Large intestine (tissue), 3 donors: ENCODE data around the gene C1QL4. TPM values are rescaled to one million over a fixed set of nuclear protein-coding genes. Genes with fewer than 3 reads are reported as not detected.

Experiments
- DNase-seq, 2 donors: peaks; one replicate each; pipeline versions ENCODE4 v3.0.0 to v3.0.0-alpha.2; 2013
- H3K27ac ChIP-seq: one replicate; pipeline ENCODE4 v1.5.1; 2013; ENCODE audit warnings: low read length
- H3K27me3 ChIP-seq: 2 replicates; pipeline ENCODE4 v1.6.1; 2013; ENCODE audit warnings: low read length; ENCODE audit not compliant: control insufficient read depth, insufficient read depth
- H3K36me3 ChIP-seq: 2 replicates; pipeline ENCODE4 v1.6.1; 2013; ENCODE audit warnings: low read length; ENCODE audit not compliant: control insufficient read depth, insufficient read depth
- H3K4me1 ChIP-seq: one replicate; pipeline ENCODE4 v1.6.1; 2013; ENCODE audit warnings: low read length; ENCODE audit not compliant: control insufficient read depth, insufficient read depth
- H3K4me3 ChIP-seq: one replicate; pipeline ENCODE4 v1.5.1; 2013; ENCODE audit warnings: low read length
- H3K9me3 ChIP-seq: one replicate; pipeline ENCODE4 v1.6.1; 2013; ENCODE audit warnings: mild to moderate bottlenecking, low read depth, low read length, moderate library complexity; ENCODE audit not compliant: control insufficient read depth
- WGBS: methylation state at CpG from one replicate; pipeline ENCODE4 v1.1.5; 2013; ENCODE audit warnings: low lambda C conversion rate; ENCODE audit not compliant: insufficient coverage; 5-methylcytosine and 5-hydroxymethylcytosine counted together
- polyA plus RNA-seq: library from polyadenylated mRNA; unstranded; fragments of 120-200 nt; gene quantifications from one replicate; pipeline ENCODE4 v1.2.1, GENCODE V29; 2013

Gene C1QL4
- polyA plus RNA-seq, 1 donor: 0.01 TPM

DNA sequence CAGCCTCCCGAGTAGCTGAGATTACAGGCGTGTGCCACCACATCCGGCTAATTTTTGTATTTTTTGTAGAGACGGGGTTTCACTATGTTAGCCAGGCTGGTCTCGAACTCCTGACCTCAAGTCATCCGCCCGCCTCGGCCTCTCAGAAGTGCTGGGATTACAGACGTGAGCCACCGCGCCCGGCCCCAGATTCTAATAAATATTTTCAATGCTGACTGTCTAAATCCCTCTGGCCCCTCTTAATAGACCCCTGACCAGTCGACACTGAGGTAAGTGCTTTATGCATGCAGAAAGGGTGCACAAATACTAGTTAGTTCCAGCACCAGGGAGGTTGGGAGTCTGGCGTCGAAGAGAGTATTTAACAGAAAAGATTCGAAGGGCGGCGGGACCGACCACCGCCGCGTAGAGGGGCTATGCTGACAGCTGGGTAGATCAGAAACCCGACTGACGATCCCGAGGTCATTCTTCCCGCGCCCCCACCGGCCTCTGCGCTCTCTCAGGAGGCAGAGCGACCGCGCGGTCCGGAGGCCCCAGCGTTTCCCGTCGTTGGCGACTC, 29.2 kb upstream of the C1QL4 start:
- Histone ChIP-seq H3K27ac (peak overlapping the region; percentile 94), H3K27me3 (no peaks in the 10 kb centered on the region), H3K4me3 (peak overlapping the region; percentile 87), H3K36me3 (no peaks in the 10 kb centered on the region), H3K9me3 (no peaks in the 10 kb centered on the region), H3K4me1 (peaks cover 10% of the 10 kb centered on the region)
- DNase-seq: no peak
- no CpG with 5 or more reads among the region's 38 CpGs for WGBS

DNA sequence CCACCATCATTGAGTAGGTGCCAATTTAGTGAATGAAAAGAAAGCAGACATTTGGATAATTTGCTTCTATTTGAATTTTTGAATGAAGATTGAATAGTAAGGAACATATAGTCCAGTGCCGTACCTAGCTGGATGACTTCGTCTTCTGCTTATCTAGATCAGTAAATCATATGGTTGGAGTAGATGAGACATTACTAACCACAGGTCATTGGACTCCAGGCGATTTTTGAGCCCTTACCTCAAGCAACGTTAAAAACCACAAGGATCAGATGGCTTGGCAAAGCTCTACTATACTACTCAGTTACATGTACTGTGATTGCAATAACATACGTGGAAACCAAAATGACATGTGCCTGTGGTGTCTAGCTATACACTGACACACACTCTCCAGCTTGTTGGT, 28.6 kb upstream of the C1QL4 start:
- H3K27me3 ChIP-seq: no peaks in the 10 kb centered on the region
- no peak overlapping the region for H3K27ac ChIP-seq
- DNase-seq: no peak
- peaks cover 10% of the 10 kb centered on the region for H3K4me1 ChIP-seq
- peak overlapping the region; percentile 87 for H3K4me3 ChIP-seq
- WGBS: 70% methylated on average over 2 of the region's 5 CpGs
- no peaks in the 10 kb centered on the region for H3K36me3 ChIP-seq
- H3K9me3 ChIP-seq: no peaks in the 10 kb centered on the region

DNA sequence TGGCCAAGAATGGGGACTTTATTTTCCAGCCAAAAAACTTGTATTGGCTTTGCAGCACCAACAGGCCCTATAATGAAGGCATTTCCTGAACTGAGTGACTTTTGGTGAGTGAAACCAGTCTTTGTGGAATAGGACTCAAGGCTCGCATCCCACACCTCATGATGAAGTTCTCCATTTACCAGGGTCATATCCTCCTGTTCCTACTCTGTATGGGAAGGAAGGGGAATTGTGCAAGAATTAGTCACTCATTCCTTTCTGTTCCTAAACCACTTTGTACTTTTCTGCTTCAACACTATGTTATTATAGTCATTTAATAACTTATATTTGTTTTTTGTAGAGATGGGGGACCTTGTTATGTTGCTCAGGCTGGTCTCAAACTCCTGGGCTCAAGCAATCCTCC, 28.0 kb upstream of the C1QL4 start:
- Histone ChIP-seq H3K4me3 (no peak overlapping the region), H3K9me3 (no peaks in the 10 kb centered on the region), H3K36me3 (no peaks in the 10 kb centered on the region), H3K4me1 (peaks cover 10% of the 10 kb centered on the region), H3K27ac (no peak overlapping the region), H3K27me3 (no peaks in the 10 kb centered on the region)
- no peak for DNase-seq
- WGBS: no CpG with 5 or more reads among the region's 1 CpG

DNA sequence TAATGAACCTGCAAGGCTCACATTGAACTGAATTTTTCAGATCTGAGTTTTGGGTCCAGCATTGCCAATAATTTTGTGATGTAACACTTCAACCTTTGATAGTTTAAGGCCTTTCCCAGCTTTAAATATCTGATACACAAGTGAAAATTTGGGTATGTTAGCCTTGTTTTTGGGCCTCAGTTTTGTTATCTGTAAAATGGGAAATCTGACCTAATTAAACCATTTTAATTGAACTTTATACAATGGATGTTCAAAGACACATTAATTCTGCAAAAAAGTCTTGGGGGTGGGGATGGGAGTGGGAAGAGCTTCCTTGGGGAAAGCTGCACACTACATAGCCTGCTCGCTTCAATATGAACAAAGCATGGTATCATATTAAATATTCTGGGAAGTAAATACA, 25.1 kb upstream of the C1QL4 start:
- H3K27ac ChIP-seq: no peak overlapping the region
- no CpG with 5 or more reads among the region's 1 CpG for WGBS

DNA sequence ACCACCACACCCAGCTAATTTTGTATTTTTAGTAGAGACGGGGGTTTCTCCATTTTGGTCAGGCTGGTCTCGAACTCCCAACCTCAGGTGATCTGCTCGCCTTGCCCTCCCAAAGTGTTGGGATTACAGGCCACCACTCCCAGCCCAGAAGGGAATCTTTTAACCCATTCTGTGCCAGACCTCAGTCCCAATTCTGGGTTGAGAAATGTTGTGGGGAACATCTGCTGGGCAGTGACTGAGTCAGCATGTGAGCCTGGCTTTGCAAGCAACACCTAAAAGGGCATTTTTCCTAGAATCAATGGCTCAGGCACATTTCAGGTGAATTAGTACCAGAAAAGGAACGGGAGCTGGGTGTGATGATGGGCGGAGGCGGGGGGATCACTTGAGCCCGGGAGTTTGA, 22.7 kb upstream of the C1QL4 start:
- no peak overlapping the region for H3K27ac ChIP-seq
- no peak for DNase-seq
- no peaks in the 10 kb centered on the region for H3K9me3 ChIP-seq
- H3K4me1 ChIP-seq: no peaks in the 10 kb centered on the region
- no CpG with 5 or more reads among the region's 7 CpGs for WGBS
- H3K27me3 ChIP-seq: no peaks in the 10 kb centered on the region
- no peak overlapping the region for H3K4me3 ChIP-seq
- no peaks in the 10 kb centered on the region for H3K36me3 ChIP-seq

More for the DNA sequence above, 25.1 kb upstream of the C1QL4 start:
- Histone ChIP-seq H3K4me1 (peaks cover 6% of the 10 kb centered on the region), H3K36me3 (no peaks in the 10 kb centered on the region), H3K9me3 (no peaks in the 10 kb centered on the region), H3K4me3 (no peak overlapping the region), H3K27me3 (no peaks in the 10 kb centered on the region)
- DNase-seq: no peak

DNA sequence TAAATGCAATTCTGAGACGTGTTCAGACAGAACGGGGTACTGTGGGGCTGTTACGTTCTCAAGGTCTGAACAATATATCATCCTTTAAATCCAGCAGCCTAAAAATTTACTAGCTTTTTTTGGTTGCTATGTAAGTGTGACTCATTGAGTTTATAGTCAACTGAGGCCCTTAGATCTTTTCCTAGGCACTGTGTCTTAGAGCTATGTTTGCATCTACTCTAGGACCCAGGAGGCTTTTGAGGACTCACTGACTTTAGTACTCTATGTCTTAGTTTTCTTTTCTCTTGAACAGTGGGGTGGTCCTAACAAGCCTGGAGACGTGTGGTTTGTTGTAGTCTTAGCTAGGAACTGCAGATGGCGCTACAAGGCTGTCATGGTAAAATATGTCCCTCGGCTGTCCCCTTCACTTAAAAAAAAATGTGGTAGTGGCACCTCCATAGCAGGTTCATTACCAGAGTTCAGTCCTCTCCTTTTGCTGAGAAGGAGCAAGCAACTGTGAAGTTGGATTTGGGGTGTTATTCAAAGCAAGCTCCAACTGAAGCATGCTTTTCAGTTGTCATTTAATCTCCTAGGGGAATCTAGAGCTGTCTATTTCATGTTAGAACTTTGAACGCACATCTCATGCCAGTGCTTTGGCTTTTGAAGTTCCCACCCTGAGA, 21.6 kb upstream of the C1QL4 start:
- Histone ChIP-seq H3K27me3 (no peaks in the 10 kb centered on the region), H3K27ac (no peak overlapping the region), H3K4me3 (no peak overlapping the region), H3K9me3 (no peaks in the 10 kb centered on the region), H3K36me3 (no peaks in the 10 kb centered on the region), H3K4me1 (no peaks in the 10 kb centered on the region)
- WGBS: 40% methylated on average over 1 of the region's 7 CpGs
- peak in 1 of 2 donors; percentile 62 for DNase-seq

DNA sequence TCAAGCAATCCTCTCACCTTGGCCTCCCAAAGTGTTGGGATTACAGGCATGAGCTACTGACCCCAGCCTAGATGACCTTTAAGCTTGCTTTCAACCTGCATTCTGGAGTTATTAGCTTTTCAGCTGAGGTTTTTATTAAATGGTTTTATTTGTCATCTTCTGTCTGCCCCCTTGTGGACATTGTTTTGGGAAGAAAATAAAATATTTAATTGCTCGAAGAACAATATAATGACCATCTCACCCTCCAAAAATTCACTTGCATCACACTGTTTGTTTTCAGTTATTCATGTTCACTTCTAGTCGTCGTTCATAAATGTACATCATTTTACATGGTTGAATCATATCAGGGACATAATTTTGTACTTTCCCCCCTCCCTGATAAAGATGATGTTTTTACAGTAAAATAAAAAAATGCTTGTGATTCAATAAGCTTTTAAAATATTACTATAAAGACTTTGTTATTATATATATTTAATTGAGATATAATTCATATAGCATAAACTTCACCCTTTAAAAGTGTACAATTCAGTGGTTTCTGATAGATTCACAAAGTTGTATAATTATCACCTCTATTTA, 20.2 kb upstream of the C1QL4 start:
- no peaks in the 10 kb centered on the region for H3K36me3 ChIP-seq
- no peaks in the 10 kb centered on the region for H3K4me1 ChIP-seq
- no peak overlapping the region for H3K27ac ChIP-seq
- DNase-seq: no peak
- 0% methylated on average over 1 of the region's 3 CpGs for WGBS
- no peak overlapping the region for H3K4me3 ChIP-seq
- no peaks in the 10 kb centered on the region for H3K9me3 ChIP-seq
- no peaks in the 10 kb centered on the region for H3K27me3 ChIP-seq

DNA sequence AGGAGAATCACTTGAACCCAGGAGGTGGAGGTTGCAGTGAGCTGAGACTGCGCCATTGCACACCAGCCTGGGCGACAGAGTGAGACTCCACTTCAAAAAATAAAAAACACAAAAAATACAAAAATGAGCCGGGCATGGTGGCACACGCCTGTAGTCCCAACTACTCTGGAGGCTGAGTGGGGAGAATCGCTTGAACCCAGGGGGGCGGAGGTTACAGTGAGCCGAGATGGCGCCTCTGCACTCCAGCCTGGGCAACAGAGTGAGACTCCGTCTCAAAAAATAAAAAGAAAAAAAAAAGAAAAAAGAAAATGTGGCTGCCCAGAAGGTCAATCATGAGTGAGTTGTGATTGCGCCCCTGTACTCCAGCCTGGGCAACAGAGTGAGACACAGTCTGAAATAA, 18.9 kb upstream of the C1QL4 start:
- Histone ChIP-seq H3K9me3 (no peaks in the 10 kb centered on the region), H3K4me3 (no peak overlapping the region), H3K27ac (no peak overlapping the region), H3K27me3 (no peaks in the 10 kb centered on the region), H3K36me3 (peaks cover 4% of the 10 kb centered on the region), H3K4me1 (no peaks in the 10 kb centered on the region)
- no peak for DNase-seq
- WGBS: 97% methylated on average over 4 of the region's 10 CpGs

DNA sequence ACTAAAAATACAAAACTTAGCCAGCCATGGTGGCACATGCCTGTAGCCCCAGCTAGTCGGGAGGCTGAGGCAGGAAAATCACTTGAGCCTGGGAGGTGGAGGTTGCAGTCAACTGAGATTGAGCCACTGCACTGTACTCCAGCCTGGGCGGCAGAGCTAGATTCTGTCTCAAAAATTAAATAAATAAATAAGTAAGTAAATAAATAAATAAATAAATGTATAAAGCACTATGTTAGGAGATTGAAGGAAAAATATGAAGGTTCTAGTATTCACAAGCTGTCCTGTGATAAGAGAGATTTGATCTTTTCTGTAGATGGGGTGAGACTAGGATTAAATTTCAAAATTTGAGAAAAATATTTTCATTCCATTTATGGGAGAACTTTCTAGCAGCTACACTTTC, 15.4 kb upstream of the C1QL4 start:
- 100% methylated on average over 1 of the region's 2 CpGs for whole genome bisulfite sequencing
- H3K27me3 ChIP-seq: peaks cover 9% of the 10 kb centered on the region
- DNase-seq: no peak

DNA sequence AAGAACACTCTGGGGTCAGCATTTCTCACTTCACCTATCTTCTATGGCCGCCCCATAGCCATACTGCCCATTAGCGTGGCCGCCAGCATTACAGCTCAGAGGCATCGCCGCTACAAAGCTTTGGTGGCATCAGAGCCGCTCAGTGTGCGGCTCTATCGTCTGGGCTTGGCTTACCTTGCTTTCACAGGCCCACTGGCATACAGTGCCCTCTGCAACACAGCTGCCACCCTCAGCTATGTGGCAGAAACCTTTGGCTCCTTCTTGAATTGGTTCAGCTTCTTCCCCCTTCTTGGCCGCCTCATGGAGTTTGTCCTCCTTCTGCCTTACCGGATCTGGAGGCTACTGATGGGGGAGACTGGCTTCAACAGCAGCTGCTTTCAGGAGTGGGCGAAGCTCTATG, 12.3 kb upstream of the C1QL4 start:
- H3K27ac ChIP-seq: no peak overlapping the region
- peaks cover 14% of the 10 kb centered on the region for H3K9me3 ChIP-seq
- no CpG with 5 or more reads among the region's 11 CpGs for WGBS
- H3K4me3 ChIP-seq: peak overlapping the region; percentile 59
- no peak for DNase-seq
- H3K27me3 ChIP-seq: peaks cover 39% of the 10 kb centered on the region
- H3K4me1 ChIP-seq: peaks cover 41% of the 10 kb centered on the region
- H3K36me3 ChIP-seq: peaks cover 4% of the 10 kb centered on the region

More for the DNA sequence above, 15.4 kb upstream of the C1QL4 start:
- H3K4me1 ChIP-seq: peaks cover 18% of the 10 kb centered on the region
- H3K4me3 ChIP-seq: no peak overlapping the region
- H3K27ac ChIP-seq: no peak overlapping the region
- no peaks in the 10 kb centered on the region for H3K9me3 ChIP-seq
- H3K36me3 ChIP-seq: peaks cover 4% of the 10 kb centered on the region
